ENCODE measurements around the gene ROCK1. TPM values are rescaled to one million over a fixed set of nuclear protein-coding genes. Genes with fewer than 3 reads are reported as not detected.

Gene ROCK1
- 13.9 to 22.6 TPM (median 17.9 TPM) in 5 replicates for total RNA-seq (2022; extraction: Qiagen RNA extraction)

GRCh38 chr18:21111346-21112139 lies at the start of gene ROCK1:
ROCK1 (minus strand) TSS chr18:21111813; CDS start chr18:21110910, 903 bp downstream.

Other genes with a start within 250 kb of the ROCK1 start
- gene GREB1L, start 130.4 kb upstream of the ROCK1 start, total RNA-seq (2022; extraction: Qiagen RNA extraction) = 1.4 to 2.9 TPM (median 1.9 TPM) in 5 replicates

Measured in A549 treated with CORT108297 at 1 μM for 4 hours (cell line).